NT2/D1 (cell line): ENCODE results near the gene ENAM.

Experiments
- DNase-seq: peaks from one replicate; pipeline ENCODE4 v3.0.0-alpha.2; 2011; ENCODE audit warnings: low read depth, low spot score
- H3K27me3 ChIP-seq: 2 replicates; pipeline ENCODE4 v1.6.0; 2011; ENCODE audit warnings: mild to moderate bottlenecking; ENCODE audit not compliant: insufficient read length, insufficient read depth
- H3K36me3 ChIP-seq: 2 replicates; pipeline ENCODE4 v1.6.1; 2011; ENCODE audit warnings: mild to moderate bottlenecking, low read length, mixed read lengths; ENCODE audit not compliant: insufficient read depth, insufficient read length
- H3K4me1 ChIP-seq: 2 replicates; pipeline ENCODE4 v1.5.1; 2011; ENCODE audit not compliant: insufficient read depth, insufficient read length
- H3K4me3 ChIP-seq: 2 replicates; pipeline ENCODE4 v1.5.1; 2011; ENCODE audit warnings: low read depth; ENCODE audit not compliant: insufficient read length
- H3K9ac ChIP-seq: 2 replicates; pipeline ENCODE4 v1.6.0; 2011; ENCODE audit warnings: low read depth; ENCODE audit not compliant: insufficient read length
- H3K9me3 ChIP-seq: 2 replicates; pipeline ENCODE4 v1.5.1; 2011; ENCODE audit warnings: mild to moderate bottlenecking, low read length; ENCODE audit not compliant: insufficient read depth
- SUZ12 ChIP-seq: IDR thresholded peaks from 2 replicates; pipeline ENCODE4 v1.6.1; 2011; ENCODE audit not compliant: insufficient read length, insufficient read depth; ENCODE audit errors: extremely low read depth
- YY1 ChIP-seq: IDR thresholded peaks from 2 replicates; pipeline ENCODE4 v1.6.1; 2011; ENCODE audit not compliant: insufficient read length, insufficient read depth
- ZNF274 ChIP-seq: IDR thresholded peaks from 2 replicates; pipeline ENCODE4 v1.6.1; 2011; ENCODE audit warnings: mild to moderate bottlenecking, low read depth, low read length

Gene ENAM, protein sequence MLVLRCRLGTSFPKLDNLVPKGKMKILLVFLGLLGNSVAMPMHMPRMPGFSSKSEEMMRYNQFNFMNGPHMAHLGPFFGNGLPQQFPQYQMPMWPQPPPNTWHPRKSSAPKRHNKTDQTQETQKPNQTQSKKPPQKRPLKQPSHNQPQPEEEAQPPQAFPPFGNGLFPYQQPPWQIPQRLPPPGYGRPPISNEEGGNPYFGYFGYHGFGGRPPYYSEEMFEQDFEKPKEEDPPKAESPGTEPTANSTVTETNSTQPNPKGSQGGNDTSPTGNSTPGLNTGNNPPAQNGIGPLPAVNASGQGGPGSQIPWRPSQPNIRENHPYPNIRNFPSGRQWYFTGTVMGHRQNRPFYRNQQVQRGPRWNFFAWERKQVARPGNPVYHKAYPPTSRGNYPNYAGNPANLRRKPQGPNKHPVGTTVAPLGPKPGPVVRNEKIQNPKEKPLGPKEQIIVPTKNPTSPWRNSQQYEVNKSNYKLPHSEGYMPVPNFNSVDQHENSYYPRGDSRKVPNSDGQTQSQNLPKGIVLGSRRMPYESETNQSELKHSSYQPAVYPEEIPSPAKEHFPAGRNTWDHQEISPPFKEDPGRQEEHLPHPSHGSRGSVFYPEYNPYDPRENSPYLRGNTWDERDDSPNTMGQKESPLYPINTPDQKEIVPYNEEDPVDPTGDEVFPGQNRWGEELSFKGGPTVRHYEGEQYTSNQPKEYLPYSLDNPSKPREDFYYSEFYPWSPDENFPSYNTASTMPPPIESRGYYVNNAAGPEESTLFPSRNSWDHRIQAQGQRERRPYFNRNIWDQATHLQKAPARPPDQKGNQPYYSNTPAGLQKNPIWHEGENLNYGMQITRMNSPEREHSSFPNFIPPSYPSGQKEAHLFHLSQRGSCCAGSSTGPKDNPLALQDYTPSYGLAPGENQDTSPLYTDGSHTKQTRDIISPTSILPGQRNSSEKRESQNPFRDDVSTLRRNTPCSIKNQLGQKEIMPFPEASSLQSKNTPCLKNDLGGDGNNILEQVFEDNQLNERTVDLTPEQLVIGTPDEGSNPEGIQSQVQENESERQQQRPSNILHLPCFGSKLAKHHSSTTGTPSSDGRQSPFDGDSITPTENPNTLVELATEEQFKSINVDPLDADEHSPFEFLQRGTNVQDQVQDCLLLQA

DNA sequence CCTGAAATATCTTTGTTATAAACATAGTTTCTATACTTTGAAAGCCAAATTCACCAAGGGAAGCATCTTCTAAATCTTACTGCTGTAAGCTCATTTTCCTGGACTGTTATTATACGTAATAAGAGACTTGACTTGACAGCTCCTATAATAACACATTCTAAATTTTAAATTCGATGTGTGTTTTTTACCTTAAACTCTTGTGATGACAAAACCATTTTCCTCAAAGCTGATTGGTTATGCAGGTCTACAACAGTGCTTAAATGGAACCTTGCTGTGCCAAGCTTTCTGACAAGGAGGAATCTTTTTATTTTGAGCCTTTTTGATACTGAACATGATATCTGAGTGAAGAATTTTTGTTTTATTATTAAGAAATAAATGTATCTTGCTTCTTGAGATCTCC lies at the start of gene ENAM:
Gene ENAM (plus strand): TSS at position 301 of the 400 bp plus-strand sequence. CDS start 757 bp downstream, outside the sequence.
- no peaks in the 10 kb centered on the region for H3K9me3 ChIP-seq
- DNase-seq: no peak
- no peaks in the 10 kb centered on the region for H3K27me3 ChIP-seq
- no peaks in the 10 kb centered on the region for H3K4me1 ChIP-seq
- no peak within 1 kb of the TSS for H3K9ac ChIP-seq
- no peak for TF ChIP-seq ZNF274
- no peak for TF ChIP-seq SUZ12
- TF ChIP-seq YY1: no peak
- H3K4me3 ChIP-seq: no peak within 1 kb of the TSS
- no peaks in the 10 kb centered on the region for H3K36me3 ChIP-seq

DNA sequence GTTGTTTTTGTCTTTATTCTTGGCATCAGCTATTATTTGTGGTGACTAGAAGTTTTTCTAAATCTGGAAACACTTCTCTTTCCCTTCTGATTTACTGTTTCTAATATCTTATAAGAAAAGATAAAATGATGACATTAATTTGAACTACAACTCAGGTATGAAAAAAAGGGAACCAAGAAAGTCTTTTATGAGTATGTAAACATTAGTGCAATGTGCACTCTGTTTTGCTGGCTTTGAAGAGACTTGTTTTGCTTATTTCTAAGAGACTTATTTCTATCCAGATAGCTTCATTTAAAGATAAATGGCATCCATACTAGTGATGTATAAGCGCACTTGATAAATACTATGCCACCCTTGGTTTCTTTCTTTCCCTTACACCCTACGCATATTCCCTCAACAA lies 46.6 kb upstream of the ENAM start:
- H3K4me3 ChIP-seq: no peak overlapping the region
- DNase-seq: no peak
- TF ChIP-seq SUZ12: no peak
- no peak for TF ChIP-seq YY1
- no peak for TF ChIP-seq ZNF274

DNA sequence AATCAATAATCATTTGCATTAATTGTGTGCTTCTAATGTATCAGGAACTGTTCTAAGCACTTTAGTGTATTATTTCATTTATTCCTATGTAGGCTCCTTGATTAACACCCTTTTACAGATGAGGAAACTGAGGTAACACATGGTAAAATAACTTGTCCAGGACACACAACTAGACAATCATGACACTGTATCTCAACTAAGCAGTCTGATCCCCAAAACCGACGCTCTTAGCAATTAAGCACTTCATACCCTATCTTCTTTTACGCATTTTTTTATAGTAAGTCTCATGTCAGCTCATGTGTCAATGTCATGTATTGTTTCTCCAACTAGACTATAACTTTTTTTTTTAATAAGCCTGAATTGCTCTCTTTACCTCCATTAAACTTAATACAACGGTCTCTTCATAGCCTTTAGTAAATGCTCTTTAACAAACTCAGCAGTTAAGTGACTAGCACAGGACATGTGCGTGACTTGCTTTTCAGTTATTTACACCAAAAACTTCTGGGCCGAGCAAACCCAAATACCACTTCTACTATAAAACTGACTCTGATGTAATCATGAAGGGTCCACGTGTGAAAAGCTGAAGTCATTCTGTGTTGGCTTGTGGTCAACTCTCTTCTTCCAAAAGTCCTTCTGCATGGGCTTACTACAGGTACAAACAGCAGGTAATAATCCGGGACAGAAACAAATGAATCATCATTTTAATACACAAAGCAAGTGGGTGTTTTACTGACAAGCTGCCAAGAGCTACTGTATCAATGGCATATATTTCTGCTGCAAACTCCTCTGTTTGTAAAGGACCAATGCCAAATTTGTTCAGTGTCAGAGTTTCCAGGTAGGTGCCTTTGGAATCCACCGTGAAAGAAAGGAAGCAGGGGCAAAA lies 44.4 kb upstream of the ENAM start:
- Histone ChIP-seq H3K9ac (no peak overlapping the region), H3K4me1 (no peaks in the 10 kb centered on the region), H3K27me3 (no peaks in the 10 kb centered on the region), H3K36me3 (no peaks in the 10 kb centered on the region), H3K4me3 (no peak overlapping the region), H3K9me3 (no peaks in the 10 kb centered on the region)
- DNase-seq: no peak
- no peak for TF ChIP-seq SUZ12
- TF ChIP-seq ZNF274: no peak
- TF ChIP-seq YY1: no peak

More for the DNA sequence above, 46.6 kb upstream of the ENAM start:
- no peaks in the 10 kb centered on the region for H3K36me3 ChIP-seq
- no peaks in the 10 kb centered on the region for H3K4me1 ChIP-seq
- no peaks in the 10 kb centered on the region for H3K9me3 ChIP-seq
- H3K9ac ChIP-seq: no peak overlapping the region
- H3K27me3 ChIP-seq: no peaks in the 10 kb centered on the region

DNA sequence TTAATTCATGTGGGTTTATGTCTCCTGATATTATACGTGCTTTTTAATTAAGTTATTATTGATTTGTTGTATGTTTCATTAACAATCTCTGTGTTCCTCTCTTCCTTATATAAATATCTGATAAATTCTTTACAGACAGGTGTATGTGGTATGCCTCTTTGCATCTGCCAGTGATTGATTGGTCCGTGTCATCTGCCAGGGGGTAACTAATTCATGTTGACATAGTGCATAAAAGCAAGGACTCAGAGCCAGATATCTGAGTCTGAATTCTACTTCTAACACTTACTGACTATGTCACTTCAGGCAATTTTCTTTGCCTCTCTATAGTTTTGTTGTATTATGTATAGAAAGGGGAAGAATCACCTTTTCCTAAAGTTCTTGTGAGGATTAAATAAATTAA lies 41.7 kb upstream of the ENAM start:
- no peak overlapping the region for H3K4me3 ChIP-seq
- no peak overlapping the region for H3K9ac ChIP-seq
- H3K4me1 ChIP-seq: no peaks in the 10 kb centered on the region
- no peaks in the 10 kb centered on the region for H3K36me3 ChIP-seq
- no peaks in the 10 kb centered on the region for H3K9me3 ChIP-seq
- TF ChIP-seq YY1 (no peak), SUZ12 (no peak), ZNF274 (no peak)
- H3K27me3 ChIP-seq: no peaks in the 10 kb centered on the region
- DNase-seq: no peak

DNA sequence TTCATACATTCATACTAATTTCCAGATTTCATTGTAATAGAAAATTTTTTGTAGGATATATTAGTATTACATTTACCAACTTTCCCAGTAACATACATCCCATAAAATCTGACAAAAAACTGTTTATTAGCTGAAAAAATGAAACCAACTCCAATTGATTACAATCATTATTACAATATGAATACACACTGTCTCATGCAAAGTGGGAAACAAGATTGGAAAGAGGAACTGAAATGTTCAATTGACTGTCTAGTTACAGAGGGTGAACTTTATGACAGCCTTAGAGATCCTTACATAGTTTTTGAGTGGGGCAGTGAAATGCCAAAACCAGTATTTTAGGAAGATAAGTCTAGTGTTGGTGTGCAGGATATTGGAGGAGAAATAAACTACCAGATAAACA lies 38.8 kb upstream of the ENAM start:
- no peak for DNase-seq

DNA sequence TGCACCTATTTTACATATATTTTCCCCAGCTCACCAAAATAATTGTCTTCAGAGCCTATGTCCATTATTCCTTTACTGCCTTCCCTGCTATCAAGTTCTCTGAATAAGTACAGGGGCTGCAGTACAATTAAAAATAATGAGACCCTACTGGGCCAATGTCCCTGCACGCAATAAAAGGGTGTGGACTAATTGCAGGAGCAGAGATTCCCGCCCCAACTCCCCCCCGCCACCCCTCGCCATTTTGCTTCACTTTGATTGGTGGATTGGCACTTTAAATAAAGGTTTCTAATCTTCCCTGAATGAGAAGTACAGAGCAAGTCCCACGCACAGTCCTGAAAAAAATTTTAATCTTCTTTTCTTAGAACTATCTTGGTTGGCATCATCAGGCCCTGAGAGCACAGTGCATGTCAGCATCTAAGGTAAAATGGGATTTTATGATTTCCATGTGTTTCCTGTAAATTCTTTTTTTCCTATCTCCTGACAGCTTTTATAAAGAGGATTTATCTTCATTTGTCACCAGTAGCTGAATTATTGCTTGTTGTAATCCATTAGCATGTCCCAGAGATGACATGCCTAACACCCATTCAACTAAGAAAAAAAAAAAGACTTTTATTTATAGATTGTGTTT lies 36.5 kb upstream of the ENAM start, which contains the start of gene AMBN:
Gene AMBN (plus strand): TSS at position 302 of the 628 bp plus-strand sequence. CDS start 103 bp downstream, at position 405.
- no peaks in the 10 kb centered on the region for H3K4me1 ChIP-seq
- H3K36me3 ChIP-seq: no peaks in the 10 kb centered on the region
- no peak for TF ChIP-seq ZNF274
- no peak for TF ChIP-seq SUZ12
- no peak for TF ChIP-seq YY1
- H3K4me3 ChIP-seq: no peak within 1 kb of the TSS
- no peak within 1 kb of the TSS for H3K9ac ChIP-seq
- H3K27me3 ChIP-seq: no peaks in the 10 kb centered on the region
- no peaks in the 10 kb centered on the region for H3K9me3 ChIP-seq
- no peak for DNase-seq

More for the DNA sequence above, 38.8 kb upstream of the ENAM start:
- Histone ChIP-seq H3K4me3 (no peak overlapping the region), H3K9me3 (no peaks in the 10 kb centered on the region), H3K36me3 (no peaks in the 10 kb centered on the region), H3K4me1 (no peaks in the 10 kb centered on the region), H3K9ac (no peak overlapping the region), H3K27me3 (no peaks in the 10 kb centered on the region)
- TF ChIP-seq YY1 (no peak), SUZ12 (no peak), ZNF274 (no peak)
